KMS-11 (cell line): ENCODE results near the gene MIPOL1.
A peak's percentile ranks its signal among the peaks of the same experiment; 100 is the strongest.

Experiments used
- H2AFZ ChIP-seq: fragments of 200-600 bp; sonication (generic); 2 replicates; pipeline ENCODE4 v1.6.1; 2016; ENCODE audit warnings: antibody characterized with exemption, mixed run types, low read depth
- H3K27ac ChIP-seq: fragments of 200-600 bp; sonication (generic); 2 replicates; pipeline ENCODE4 v1.6.1; 2016; ENCODE audit warnings: mild to moderate bottlenecking, mixed run types
- H3K27me3 ChIP-seq: fragments of 200-600 bp; sonication (generic); 2 replicates; pipeline ENCODE4 v1.6.1; 2017; ENCODE audit warnings: mild to moderate bottlenecking, low read depth, mixed run types, moderate library complexity; ENCODE audit not compliant: insufficient read depth
- H3K36me3 ChIP-seq: fragments of 200-600 bp; sonication (generic); 2 replicates; pipeline ENCODE4 v1.6.1; 2017; ENCODE audit warnings: mild to moderate bottlenecking, mixed run types; ENCODE audit not compliant: insufficient read depth
- H3K4me1 ChIP-seq: fragments of 200-600 bp; sonication (generic); 2 replicates; pipeline ENCODE4 v1.6.1; 2016; ENCODE audit warnings: mild to moderate bottlenecking, low read depth, mixed run types; ENCODE audit not compliant: poor library complexity, severe bottlenecking
- H3K4me2 ChIP-seq: fragments of 200-600 bp; sonication (generic); 2 replicates; pipeline ENCODE4 v1.7.0; 2016; ENCODE audit warnings: mild to moderate bottlenecking, mixed run types
- H3K4me3 ChIP-seq: fragments of 200-600 bp; sonication (generic); IDR thresholded peaks from 2 replicates; pipeline ENCODE4 v1.6.1; 2017; ENCODE audit warnings: low read depth, low read length, mixed read lengths; ENCODE audit not compliant: insufficient read depth
- H3K79me2 ChIP-seq: fragments of 200-600 bp; sonication (generic); 2 replicates; pipeline ENCODE4 v1.6.1; 2016; ENCODE audit warnings: low read depth, mixed run types; ENCODE audit not compliant: insufficient read depth
- H3K9ac ChIP-seq: fragments of 200-600 bp; sonication (generic); 2 replicates; pipeline ENCODE4 v1.6.1; 2016; ENCODE audit warnings: mild to moderate bottlenecking, mixed run types
- H4K20me1 ChIP-seq: fragments of 200-600 bp; sonication (generic); 2 replicates; pipeline ENCODE4 v1.6.1; 2016; ENCODE audit warnings: mild to moderate bottlenecking, mixed run types; ENCODE audit not compliant: insufficient read depth
- TF ChIP-seq, protein P1 (sequence below): fragments of 200-600 bp; sonication (generic); conservative IDR thresholded peaks from 2 replicates; pipeline ENCODE4 v1.6.1; 2017; ENCODE audit warnings: low read depth, mild to moderate bottlenecking, antibody characterized with exemption, low read length, moderate library complexity, mixed read lengths

The MIPOL1 gene

DNA sequence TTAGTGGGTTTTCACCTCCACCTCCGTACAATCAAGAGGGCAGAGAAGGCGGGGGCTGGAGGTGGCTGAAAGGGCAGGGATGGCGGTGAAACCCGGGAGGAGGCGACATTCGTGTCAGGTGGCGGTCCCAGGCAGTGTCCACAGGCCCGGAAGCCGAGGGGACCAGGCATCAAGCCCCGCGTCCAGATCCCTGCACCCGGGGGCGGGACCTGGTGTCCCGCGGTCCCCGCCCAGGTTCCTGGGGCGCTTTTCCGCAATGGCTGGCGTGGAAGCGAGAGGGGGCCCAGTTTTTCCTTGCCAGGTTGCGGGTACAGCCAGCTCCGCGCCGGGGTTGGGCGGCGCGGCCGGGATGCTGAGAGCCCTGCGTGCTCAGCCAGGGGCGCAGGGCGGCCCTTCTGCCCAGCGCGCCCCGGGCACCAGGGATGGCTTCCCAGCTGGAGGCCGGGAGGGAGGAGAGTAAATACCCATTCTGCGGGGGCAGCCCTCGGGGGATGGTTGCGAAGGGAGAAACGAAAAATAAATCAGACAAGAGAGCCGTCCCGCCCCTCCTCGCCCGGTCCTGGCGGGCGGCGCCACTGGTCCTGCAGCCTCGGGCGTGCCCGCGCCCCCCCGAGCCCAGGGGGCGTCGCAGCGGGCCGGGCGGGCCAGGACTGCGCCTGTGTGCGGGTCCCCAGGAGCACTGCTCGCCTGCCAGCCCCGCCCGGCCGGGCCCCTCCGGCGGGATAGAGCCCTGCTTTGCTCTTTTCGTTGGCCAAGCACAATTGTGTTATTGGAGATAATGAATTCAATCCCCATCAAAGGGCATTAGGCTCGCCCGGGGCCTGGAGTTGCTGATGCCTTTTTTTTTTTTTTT, 385.8 kb downstream of the MIPOL1 start:
- Histone ChIP-seq H3K79me2 (no peaks in the 10 kb centered on the region), H3K9ac (no peak overlapping the region), H2AFZ (peak overlapping the region; percentile 69), H3K36me3 (no peaks in the 10 kb centered on the region), H3K4me2 (no peak overlapping the region), H3K27me3 (no peaks in the 10 kb centered on the region), H4K20me1 (no peaks in the 10 kb centered on the region), H3K27ac (no peak overlapping the region), H3K4me1 (no peaks in the 10 kb centered on the region), H3K4me3 (no peak overlapping the region)
- TF ChIP-seq, protein P1, sequence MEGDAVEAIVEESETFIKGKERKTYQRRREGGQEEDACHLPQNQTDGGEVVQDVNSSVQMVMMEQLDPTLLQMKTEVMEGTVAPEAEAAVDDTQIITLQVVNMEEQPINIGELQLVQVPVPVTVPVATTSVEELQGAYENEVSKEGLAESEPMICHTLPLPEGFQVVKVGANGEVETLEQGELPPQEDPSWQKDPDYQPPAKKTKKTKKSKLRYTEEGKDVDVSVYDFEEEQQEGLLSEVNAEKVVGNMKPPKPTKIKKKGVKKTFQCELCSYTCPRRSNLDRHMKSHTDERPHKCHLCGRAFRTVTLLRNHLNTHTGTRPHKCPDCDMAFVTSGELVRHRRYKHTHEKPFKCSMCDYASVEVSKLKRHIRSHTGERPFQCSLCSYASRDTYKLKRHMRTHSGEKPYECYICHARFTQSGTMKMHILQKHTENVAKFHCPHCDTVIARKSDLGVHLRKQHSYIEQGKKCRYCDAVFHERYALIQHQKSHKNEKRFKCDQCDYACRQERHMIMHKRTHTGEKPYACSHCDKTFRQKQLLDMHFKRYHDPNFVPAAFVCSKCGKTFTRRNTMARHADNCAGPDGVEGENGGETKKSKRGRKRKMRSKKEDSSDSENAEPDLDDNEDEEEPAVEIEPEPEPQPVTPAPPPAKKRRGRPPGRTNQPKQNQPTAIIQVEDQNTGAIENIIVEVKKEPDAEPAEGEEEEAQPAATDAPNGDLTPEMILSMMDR, result no peak

DNA sequence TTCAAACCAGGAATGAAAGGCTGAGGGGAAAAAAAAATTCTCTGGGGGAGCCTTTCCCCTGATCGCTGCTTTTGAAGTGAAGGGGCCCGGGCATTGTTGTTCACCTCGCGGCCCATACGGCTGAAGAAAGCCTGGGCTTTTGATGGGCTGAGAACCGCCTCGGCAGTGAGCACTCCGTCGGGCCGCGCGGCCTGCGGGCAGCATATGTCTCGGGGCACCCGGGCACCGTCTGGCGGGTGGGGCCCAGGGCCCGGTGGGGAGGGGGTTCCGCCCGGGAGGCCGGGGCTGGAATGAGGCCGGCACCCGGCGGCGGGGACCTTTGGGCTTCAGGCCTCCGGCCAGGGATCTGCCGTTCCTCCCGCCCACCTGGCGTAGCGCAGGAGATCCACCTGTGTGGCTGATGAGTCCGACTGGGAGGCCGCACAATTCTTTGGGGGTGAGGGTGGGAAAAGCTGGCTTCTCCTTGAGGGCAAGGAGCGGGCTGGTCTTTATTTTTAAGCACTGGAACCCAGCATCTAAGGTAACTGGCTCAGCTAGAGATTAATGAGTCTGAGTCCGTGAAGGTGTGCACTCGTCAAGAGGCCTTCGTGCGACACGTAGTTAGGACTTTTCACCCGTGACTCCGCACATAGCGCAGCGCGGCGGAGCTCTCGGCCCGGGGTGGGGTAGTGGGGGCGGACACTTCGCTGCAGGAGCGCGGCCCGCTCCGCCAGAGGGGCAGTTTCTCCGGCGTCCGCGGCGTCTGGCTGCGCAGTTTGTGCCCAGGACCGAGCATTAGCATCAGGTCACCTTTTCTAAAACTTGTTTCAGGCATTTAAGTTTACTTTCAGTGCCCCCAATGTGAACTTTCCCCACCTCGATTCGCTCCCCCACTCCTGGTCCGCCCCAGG, 386.7 kb downstream of the MIPOL1 start:
- Histone ChIP-seq H4K20me1 (no peaks in the 10 kb centered on the region), H3K79me2 (no peaks in the 10 kb centered on the region), H3K27ac (no peak overlapping the region), H3K36me3 (no peaks in the 10 kb centered on the region), H3K9ac (no peak overlapping the region), H2AFZ (peak overlapping the region; percentile 69; the same call in 1 of the 2 replicates), H3K4me3 (no peak overlapping the region), H3K4me1 (no peaks in the 10 kb centered on the region), H3K27me3 (no peaks in the 10 kb centered on the region), H3K4me2 (no peak overlapping the region)
- TF ChIP-seq, protein P1, result no peak

DNA sequence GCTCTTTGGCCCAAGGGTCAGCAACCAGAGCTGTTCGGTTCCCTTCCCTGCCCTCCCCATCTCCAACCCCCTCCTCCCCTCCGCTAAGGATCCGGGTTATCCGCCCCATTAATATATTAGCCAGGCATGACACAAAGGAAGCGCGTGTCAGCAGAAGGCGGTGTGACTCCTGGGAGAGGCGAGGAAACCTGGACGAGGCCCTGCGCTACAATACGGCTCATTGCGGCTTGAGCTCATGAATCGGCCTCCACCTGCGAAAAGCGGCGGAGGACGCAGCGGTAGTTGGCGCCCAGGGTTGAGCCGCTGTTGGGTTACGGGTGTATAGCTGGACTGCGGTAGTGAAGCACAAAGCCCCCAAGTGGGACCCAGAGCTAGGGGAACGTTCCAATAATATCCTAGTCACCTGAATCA, 387.4 kb downstream of the MIPOL1 start:
- TF ChIP-seq, protein P1, result no peak
- no peaks in the 10 kb centered on the region for H3K36me3 ChIP-seq
- no peaks in the 10 kb centered on the region for H4K20me1 ChIP-seq
- no peak overlapping the region for H3K4me3 ChIP-seq
- no peaks in the 10 kb centered on the region for H3K4me1 ChIP-seq
- H3K27me3 ChIP-seq, result no peaks in the 10 kb centered on the region
- no peak overlapping the region for H3K9ac ChIP-seq
- H3K79me2 ChIP-seq, result no peaks in the 10 kb centered on the region
- no peak overlapping the region for H3K4me2 ChIP-seq
- no peak overlapping the region for H2AFZ ChIP-seq
- no peak overlapping the region for H3K27ac ChIP-seq

DNA sequence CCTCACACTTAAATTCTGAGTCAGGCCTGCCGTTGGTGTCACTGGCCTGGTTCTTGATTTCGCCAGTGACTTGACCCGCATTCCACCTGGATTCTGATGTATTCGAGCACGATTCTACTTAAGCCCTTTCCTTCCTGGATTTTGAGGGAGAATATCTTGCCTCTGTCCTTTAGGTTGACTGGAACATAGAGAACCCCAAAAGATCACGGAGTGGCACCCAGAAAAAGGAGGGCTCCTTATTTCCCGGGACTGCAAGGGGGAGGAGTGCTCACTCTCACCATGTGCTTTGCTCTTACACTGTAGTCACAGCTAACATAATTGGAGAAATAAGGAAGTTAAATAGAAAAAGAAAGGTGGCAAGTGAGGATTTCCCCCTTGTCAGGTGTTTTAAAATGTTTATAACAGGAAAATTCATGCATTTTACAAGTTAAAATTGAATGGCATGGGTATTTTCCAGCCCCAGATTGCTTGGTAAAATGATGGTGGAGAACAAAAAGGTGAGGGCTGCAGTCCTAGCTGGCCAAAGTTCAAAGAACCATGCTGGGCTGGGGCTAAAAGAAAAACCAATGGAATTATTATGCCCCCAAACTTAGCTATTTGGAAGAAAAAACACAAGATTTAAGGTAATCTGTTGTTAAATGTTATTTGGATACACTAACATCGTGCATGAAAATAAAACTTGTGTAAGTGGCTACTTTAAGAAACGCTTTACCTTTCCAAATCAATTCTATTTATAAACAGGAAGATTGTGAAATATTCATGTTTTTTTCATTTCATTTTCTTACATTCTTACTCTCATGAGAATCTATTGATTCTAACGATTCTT, 388.4 kb downstream of the MIPOL1 start:
- no peak overlapping the region for H3K4me3 ChIP-seq
- no peak overlapping the region for H3K4me2 ChIP-seq
- TF ChIP-seq, protein P1, result no peak
- H3K36me3 ChIP-seq, result no peaks in the 10 kb centered on the region
- H3K79me2 ChIP-seq, result no peaks in the 10 kb centered on the region
- H4K20me1 ChIP-seq, result no peaks in the 10 kb centered on the region
- no peaks in the 10 kb centered on the region for H3K27me3 ChIP-seq
- no peak overlapping the region for H3K27ac ChIP-seq
- no peak overlapping the region for H2AFZ ChIP-seq
- no peaks in the 10 kb centered on the region for H3K4me1 ChIP-seq
- no peak overlapping the region for H3K9ac ChIP-seq
